Measurements from ENCODE around the gene RBBP8NL.
A peak's percentile ranks its signal among the peaks of the same experiment; 100 is the strongest.

RBBP8NL gene

DNA sequence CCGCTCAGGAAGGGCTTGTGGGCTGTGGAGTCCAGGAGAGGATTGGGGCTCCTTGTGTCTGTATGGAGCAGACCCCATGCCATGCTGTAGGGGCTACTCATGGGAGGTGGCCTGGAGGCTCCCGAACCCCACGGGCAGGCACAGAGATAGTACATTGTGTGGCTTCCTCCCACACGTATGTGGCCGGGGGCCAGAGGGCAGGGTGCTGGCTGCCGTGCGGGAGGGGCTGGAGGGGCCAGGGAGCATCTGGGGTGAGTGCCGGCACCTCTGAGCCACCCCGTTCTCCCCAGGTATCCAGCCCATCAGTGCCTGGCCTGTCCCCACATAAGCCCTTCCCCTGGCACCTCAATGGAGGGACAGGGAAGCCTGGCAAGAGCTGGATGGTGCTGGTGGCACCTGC is 7.6 kb downstream of the RBBP8NL start:
- no peak for DNase-seq

DNA sequence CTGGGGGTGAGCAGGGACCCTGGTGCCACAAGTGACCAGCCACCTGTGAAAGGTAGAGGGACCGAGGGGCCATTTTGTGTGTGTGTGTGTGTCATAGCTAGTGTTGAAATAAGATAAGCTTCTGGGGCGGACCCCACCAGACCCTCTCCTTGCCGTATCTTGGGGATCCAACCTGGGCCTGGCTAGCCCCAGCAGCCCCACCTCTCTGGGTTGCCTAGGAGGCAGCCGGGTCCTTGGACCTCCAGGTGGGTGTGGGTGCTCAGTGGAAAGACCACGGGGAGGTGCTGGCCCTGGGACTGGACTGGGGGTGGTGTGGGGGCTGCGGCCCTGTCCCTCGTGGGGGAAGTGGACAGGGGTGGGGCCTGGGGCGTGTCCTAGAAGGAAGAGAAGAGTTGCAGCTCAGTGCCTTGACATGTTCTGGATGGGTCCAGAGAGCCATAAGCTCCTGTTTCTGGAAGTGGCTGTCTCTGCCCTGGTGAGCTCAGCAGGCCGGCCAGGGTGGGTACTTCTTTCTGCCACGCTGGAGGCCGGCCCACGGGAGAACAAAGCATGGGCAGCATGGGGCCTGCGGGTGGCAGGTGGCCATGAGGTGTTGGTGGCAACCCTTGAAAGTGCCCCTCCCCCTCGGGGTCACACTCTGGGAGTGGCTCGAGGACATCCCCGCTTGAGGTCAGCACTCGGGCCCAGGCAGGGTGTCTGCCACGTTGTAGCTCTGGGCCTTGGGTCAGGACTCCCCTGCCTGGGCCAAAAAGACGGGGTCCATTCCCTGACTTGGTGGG is 8.4 kb downstream of the RBBP8NL start:
- DNase-seq: no peak

DNA sequence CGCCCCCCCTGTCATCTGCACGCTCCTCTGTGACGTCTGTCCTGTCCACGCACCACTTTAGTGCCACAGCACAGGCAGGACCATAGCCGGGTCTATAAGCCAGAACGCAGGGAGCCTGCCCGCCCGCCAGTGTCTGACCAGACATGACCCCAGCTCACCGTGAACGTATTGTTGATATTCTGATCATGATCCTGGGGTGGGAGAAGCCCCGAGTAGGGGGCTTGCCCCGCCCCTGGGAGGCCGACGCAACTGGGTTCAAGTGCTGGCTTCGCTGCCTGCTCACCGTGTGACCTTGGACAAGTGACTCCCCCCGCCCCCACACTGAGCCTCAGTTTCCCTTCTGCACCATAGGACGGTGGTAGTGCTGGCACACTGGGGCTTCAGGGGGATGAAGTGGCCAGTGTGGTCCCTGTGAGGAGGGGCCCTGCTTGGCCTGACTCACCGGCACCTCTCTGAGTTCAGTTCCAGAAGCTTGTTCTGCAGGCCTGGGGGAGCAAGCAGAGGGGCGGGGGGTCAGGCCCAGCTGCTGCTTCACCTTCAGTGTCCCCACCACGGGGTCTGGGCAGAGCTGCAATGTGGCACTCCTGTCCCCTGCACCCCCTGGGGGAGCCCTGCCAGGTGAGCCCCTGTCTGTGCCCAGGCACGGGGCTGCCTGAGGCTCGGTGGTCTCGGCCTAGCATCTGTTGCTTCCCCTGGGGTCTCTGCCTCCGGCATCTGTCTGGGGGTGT is 9.2 kb downstream of the RBBP8NL start:
- DNase-seq: no peak

DNA sequence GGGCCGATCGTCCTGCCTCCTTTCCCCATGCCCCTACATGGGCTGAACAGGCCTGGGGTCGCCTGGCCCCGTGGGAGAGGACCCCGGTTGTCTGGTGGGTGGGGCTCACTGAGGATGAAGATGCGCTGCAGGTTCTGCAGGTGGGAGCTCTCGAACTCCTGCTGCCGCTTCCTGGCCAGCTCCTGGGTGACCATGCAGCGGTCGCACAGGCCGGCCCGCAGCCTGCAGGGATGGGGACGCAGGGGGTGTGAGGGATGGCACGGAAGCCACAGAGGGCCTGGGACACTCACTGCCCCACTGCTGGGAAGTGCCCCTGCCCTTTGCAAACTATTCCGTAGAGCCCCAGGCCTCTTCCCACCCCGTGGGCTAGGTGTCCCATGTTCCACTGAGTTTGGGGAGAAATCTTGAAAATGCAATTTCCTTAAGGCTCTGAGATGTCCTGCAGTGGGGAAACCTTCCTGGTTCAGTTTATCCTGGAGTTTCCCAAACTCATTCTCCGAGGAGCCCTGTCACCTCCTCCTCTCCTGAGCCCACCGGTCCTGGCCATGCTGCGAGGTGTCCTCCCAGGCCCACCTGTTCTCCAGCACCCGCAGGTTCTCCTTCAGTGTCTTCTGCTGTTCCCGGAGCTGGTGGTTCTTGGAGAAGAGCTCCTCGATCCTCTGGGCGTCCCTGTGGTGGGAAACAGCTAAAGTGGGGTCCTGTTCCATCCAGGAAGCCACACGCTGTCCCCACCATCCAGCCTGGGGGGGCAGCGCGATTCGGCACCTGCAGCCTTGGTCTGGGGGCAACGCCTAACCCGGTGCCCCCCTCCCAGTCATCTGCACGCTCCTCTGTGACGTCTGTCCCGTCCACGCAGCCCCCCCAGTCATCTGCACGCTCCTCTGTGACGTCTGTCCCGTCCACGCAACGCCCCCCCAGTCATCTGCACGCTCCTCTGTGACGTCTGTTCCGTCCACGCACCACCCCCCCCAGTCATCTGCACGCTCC is 10.4 kb downstream of the RBBP8NL start:
- no peak for DNase-seq

DNA sequence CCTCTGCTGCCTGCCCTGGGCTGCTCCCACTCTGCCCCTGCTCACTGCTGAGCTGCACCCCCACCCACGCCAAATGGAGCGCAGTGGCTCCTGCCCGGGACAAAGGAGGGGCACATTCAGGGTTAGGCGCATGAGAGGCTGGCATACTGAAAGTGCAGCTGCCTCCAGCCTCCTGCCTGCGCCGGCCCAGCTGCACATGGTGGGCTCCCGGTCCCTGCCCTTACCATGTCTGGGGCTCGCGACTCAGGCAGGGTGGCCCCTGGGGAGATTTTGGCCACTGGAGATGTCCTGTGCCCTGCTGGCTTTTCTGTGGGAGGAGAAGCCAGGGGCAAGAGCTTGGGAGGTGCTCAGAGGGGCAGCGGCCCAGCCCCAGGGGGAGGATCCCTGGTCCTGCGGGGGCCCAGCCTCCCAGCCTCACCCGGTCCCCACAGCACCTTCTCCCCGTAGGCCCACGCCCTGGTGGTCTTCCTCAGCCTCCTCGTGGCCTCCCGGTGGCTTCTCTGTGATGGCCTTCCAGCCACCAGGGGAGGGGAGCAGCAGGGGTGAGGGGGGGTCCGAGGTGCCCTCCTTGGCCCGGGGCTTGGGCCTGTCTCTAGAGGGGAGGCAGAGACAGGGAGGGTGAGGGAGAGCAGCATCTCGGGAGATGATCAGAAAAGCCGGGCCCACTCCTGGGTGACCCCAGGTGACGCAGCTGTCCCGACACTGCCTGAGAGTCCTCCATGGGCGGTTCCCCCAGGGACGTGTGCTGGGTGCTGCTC is 11.8 kb downstream of the RBBP8NL start:
- DNase-seq: no peak

DNA sequence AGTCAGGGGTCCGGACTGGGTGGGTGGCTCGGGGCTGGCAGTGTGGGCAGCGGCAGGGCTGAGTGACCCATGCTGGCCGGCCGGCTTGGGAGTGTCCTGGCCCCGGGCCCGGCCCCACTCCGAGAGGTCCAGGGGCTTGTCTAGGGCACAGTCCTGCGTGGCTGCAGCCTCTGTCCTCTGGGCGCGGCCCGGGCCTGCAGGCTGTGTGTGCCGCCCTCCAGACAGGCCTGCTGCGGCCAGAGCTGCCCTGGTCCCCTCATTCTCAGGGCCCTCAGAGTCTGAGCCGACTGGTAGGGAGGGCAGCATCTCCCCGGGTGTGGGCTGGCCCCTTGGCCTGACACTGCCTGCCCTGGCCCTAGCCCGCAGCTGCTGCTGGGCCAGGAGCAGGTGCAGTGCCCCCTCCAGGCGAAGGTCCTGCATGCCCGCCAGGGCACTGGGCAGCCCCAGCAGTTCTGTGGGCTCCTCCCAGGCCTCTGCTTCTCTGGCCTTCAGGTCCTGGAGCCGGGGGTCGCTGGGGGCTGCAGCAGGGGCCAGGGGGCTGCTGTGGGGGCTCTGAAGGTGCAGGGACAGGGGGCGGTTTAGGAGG is 13.3 kb downstream of the RBBP8NL start:
- DNase-seq: no peak

DNA sequence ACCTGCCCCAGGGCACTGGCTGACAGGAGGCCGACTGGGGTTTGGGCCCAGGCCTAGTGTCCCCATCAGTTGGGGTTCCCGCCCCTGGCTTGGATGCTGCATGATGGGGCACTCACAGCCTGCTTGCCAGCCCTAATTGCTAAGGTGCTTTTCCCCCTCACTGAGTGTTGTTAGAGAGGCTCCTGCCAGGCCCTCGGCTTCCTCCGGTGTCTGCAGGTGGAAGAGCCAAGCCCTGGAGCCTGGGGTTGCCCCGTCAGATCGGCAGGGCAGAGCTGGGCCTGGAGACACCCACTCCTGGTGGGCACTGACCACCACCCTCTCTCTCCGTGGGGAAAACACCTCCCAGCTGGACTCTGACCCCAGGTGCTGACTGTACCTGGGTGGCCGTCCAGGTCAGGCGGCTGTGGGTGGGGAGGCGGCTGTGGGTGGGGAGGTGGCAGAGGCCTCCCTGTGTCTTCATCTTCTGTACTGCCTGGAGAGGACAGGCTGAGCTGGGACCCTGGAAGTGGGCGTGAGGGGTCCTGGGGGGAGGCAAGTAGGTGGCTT is 14.2 kb downstream of the RBBP8NL start:
- DNase-seq: no peak

DNA sequence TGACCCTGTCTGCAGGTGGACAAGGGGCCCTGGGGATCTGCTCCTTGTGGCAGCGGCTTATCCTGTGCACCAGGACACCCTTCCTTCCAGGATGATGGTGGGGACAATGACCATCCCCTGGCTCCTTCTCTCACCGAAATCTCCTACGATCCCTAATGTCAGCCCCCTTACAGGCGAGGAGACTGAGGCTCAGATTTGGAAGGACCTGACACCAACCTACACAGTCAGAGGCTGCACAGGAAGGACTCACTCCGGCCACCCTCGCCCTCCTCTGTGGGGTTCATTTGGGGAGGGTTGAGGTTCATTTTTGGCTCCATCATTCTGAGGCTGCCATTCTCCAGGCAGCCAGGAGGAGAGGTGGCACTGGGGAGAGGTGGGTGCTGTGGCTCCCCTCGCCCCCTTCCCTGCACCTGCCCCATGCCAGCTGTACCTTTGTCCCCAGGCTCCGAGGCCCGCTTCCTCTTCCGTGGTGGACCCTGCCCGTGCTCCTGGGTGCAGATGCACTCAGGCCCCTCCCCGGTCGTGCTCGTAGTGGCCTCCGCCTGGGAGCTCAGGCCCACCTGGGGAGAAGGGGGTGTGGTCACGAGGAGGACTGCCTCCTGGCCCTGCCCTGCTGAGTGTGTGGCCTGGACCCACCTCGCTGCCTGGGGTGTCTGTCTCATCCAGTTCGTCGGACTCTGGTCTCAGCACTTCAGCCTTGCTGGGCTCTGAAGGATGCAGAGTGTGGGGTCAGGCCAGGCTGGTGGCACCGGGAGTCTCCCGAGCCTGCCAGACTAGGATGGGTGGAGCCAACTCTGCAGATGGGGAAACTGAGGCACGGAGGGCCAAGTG is 14.9 kb downstream of the RBBP8NL start:
- DNase-seq: no peak

DNA sequence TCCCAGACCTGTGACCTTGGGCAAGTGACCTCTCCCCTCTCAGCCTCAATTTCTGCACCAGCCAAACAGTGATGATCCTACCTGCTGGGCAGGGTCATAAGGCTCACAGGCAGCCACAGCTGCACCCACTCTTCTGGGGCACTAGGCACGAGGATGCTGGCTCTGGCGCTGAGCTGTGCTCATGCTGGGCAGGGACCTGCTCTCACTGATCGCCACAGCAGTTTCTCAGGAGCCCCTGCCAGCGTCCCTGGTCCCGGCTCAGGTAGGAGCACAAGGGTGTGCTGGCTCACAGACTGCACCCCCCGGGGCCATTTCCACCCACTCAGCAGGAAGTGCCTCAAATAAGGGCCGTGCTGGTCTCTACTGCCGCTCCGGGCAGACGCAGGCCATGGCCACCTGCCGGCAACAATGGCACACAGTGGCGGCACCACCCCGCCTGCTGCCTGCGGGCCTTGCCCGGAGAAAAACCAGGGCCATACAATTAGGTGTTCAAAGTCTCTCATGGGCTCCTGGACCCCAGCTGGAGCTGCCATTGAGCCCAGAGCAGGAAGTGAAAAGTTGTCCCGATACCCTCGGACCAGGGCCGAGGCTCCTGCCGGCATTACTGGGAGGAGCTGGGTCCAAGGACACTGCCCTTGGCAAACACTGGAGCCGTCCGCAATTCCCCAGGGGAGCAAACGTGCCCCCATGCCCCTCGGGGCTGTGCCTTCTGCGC is 15.7 kb downstream of the RBBP8NL start:
- no peak for DNase-seq

DNA sequence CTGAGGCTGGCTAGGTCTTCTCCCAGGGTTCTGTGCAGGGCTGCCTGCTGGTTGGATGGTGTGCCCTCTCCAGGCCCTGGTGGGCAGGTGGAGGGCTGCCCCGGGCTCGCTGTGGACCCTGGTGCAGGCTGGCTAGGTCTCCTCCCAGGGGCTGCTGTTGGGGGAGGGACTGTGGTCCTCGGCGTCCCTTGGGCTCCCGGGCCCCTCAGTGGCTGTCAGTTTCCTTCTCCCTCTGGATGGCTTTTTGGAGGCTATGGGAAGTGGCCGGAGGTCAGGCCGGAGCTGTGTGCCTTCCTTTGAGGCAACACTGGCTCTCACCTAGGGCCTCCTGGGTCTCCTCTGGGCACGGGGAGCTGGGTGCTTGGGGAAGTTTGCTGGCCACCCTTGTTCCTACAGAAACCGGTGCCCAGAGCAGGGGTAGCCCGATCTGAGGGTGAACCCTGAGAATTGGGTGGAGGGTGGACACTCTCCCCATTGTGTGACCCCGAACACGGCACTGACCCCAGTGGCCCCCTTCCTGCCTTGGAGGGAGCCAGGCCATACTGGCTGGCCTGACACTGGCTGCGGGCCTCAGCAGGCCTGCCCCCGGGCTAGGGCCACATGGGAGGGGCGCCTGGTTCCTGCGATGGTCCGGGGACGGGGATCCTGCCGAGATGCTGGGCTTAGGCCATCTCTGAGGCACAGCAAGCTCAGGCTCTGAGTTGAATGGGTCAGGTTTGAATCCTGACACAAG is 16.4 kb downstream of the RBBP8NL start:
- DNase-seq: no peak

DNA sequence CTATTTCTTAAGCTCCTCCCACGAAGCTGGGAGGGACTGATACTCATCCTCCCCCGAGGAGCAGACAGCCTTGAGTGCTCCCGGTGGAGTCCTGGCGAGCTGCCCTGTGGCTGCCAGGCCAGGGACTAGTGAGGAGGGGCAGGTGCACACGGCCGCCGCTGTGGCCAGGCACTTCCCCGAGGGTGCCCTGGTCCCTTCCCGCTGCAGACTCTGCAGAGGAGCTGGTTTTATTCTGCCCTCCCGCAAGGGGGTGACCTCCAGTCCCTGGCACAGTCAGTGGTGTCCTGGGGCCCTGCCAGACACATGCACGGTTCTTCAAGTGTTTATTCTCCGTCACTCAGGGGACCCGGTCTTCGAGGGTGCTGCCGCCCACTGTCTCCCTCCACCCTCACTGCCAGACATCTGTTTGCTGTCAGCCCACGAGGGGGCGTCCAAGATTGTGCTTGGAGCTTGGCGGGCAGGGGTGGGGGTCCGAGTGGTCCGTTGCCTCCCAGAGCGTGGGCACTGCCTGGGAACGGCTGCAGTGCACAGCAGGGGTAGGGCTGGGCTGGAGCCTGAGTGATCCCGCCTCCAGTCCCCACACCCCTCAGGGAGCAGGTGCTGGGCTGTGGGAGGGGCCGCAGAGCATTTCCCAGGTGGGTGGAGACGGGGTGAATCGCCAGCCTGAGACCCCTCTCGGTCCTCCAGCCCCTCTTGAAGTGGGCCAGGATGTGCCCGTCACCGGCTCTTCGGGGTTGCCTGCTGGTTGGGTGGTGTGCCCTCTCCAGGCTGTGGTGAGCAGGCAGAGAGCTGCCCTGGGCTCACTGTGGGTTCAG is 17.2 kb downstream of the RBBP8NL start:
- peak; percentile 45 for DNase-seq

DNA sequence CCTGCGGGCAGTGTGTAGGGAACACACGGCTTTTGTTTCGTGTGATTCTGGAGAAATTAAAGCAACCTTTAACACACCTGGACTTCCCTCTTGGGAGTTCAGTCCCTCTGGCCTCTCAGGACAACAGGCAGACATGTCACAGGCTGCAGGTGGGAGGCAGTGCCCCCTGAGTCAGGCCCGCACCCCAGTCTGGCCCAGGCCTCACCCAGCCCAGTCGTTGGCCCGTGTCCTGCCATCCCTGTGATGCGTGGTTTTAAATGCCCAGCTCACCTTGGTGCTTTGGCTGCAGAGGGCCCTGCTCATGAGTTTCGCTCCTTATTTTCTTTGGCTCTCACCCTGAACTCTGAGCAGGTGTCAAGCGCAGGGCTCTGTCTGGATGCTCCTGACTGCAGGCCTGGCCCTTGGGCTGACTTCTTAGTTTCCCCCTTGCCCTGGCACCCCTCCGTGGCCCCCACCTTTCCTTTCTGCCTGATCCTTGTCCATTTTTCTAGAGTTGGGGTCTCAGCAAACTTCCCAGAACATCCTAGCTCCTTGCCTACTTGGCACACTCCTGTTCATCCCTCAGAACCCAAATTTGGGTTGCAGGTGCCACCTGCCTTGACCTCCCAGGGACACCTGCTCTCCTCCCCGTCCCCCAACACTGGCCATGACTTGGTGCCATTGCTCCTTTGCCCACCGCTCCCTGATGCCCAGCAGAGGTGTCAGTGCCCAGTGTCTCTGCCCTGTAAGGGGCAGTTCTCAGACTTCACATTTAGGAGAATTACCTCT is 18.1 kb downstream of the RBBP8NL start:
- DNase-seq: no peak

DNA sequence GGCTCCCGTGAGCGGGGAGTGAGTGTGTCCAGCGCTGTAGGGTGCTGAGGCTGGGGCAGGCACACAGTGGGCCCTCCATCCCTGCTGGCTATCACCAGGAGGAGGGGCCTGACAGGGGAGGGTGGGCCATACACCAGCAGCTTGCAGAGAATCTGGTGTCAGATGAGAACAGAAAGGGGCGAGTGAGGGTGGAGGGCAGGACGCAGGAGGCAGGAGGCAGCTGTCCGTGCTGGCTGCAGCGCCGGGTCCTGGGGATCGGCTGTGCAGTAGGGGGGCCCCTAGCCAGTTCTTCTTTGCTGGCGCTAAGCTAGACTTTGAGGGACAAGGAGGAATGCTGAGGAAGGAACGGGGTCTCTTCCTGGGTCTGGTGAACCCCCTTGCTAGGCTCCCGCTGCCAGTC is 18.7 kb downstream of the RBBP8NL start:
- no peak for DNase-seq

DNA sequence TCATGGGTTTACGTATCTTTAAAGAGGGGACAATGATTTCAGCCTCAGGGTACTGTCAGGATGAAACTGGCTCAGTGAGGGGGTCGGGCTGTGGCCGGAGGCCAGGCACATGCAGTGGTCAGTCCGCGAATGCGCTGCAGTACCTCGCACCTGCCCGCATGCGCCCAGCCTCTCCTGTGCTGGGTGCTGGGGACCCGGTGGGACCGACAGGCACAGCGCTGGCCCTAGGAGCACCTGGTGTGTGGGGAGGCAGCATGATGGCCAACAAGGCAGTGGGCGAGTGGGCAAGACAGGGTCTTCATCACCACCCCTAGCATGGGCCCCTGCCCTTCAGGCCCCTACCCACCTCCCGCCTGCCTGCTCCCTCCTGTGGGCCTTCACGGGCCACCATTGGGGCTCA is 19.3 kb downstream of the RBBP8NL start:
- DNase-seq: no peak

DNA sequence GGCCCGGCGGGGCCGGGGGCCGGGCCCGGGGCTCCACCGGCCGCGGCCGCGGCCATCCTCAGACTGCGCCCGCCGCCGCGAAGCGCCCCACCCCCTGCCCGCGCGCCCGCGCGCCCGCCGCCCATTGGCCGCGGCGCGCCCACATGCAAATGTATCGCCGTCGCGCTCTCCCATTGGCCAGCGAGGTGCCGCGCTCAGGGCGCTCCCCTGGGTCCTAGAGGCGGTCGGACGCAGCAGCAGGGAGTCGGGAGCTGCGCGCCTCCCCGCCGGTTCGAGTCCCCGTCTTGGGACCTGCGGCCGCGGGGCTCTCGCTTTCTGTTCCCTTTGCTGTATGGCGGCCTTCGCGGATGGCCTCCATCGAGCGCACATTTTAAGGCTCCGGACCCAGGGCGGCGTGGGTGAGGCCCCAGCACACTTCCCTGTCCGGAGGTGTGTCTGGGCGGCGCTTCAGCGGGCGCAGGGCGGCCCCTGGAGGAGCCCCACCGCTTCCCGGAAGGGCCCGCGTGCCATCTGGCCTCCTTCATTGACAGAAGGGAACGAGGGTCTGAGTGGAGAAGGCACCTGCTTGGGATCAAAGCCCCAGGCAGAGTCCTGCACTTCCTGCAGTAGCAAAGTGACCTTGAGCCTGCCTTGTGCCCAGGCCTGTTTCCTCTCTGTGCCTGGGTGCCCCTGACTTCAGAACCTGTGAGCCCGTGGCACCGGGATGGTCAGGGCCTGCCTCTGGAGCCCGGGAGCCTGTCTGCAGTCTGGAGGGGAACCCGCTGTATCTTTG is 19.9 kb downstream of the RBBP8NL start, which contains the start of gene CABLES2:
Gene CABLES2, minus strand, starts transcription at position 65 of the 772 bp plus-strand sequence. Its CDS starts 9 bp downstream, at position 56.
- DNase-seq: peak; percentile 54

DNA sequence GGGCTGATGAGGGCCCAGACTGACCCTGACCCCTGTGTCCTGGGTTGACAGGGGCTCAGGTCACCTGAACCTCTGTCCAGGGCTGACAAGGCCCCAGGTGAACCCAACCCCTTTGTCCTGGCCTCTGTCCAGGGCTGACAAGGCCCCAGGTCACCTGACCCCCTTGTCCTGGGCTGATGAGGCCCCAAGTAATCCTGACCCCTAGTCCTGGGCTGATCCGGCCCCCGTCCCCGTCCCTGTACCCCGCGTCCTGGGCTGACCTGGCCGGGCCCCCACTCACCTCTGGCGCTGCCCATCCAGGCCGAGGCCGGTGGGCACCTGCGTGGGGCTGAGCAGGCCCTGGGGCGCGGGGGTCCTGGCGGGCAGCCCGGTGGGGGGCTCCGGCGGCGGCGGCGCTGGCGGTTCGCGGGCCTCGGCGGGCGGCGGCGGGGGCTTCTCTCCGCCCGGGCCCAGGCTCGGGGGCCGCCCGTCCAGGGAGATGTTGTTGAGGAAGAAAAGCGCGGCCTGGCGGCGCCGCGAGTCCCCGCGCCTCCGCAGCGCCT is 20.6 kb downstream of the RBBP8NL start:
- DNase-seq: no peak
